Fibroblast of lung (primary cell): ENCODE data around the gene CDH4. TPM values are rescaled to one million over a fixed set of nuclear protein-coding genes. Genes with fewer than 3 reads are reported as not detected.

Experiments
- DNase-seq, 2 donors: peaks; one replicate each; pipeline versions ENCODE4 v3.0.0 to v3.0.0-alpha.2; 2010; ENCODE audit warnings: low read depth in 2 of 2
- H2AFZ ChIP-seq: 2 replicates; pipeline ENCODE4 v1.5.1; 2012; ENCODE audit warnings: low read length, control low read depth, inconsistent platforms
- H3K27ac ChIP-seq: 2 replicates; pipeline ENCODE4 v1.5.1; 2011; ENCODE audit warnings: low read length, control low read depth; ENCODE audit not compliant: insufficient read depth
- H3K27me3 ChIP-seq: 2 replicates; pipeline ENCODE4 v1.5.1; 2011; ENCODE audit warnings: mild to moderate bottlenecking, low read length; ENCODE audit not compliant: control insufficient read depth, insufficient read depth
- H3K36me3 ChIP-seq: 2 replicates; pipeline ENCODE4 v1.5.1; 2011; ENCODE audit warnings: low read length; ENCODE audit not compliant: control insufficient read depth, insufficient read depth
- H3K4me1 ChIP-seq: 2 replicates; pipeline ENCODE4 v1.5.1; 2011; ENCODE audit warnings: low read length; ENCODE audit not compliant: control insufficient read depth, insufficient read depth; ENCODE audit errors: extremely low read depth
- H3K4me2 ChIP-seq: 2 replicates; pipeline ENCODE4 v1.5.1; 2011; ENCODE audit warnings: low read length, control low read depth; ENCODE audit not compliant: insufficient read depth; ENCODE audit errors: extremely low read depth
- H3K4me3 ChIP-seq, 4 experiments: fragments of 200-600 bp in 1 of 4; sonication (generic) in 1 of 4; replicated peaks in 1 of 4; 2 replicates each; pipeline ENCODE4 v1.5.1; 2011 to 2016; ENCODE audit warnings: low read length in 4 of 4, low read depth in 3 of 4, mild to moderate bottlenecking in 3 of 4, control low read depth in 2 of 4, inconsistent platforms in 1 of 4, mixed read lengths in 1 of 4; ENCODE audit not compliant: insufficient read depth in 1 of 4; ENCODE audit errors: control extremely low read depth in 1 of 4
- H3K79me2 ChIP-seq: 2 replicates; pipeline ENCODE4 v1.5.1; 2012; ENCODE audit warnings: mild to moderate bottlenecking, low read length, inconsistent platforms; ENCODE audit not compliant: control insufficient read depth, insufficient read depth
- H3K9ac ChIP-seq: 2 replicates; pipeline ENCODE4 v1.5.1; 2011; ENCODE audit warnings: mild to moderate bottlenecking, low read length, control low read depth; ENCODE audit not compliant: insufficient read depth
- H3K9me3 ChIP-seq: 2 replicates; pipeline ENCODE4 v1.5.1; 2012; ENCODE audit warnings: low read depth, low read length; ENCODE audit not compliant: control insufficient read depth, insufficient read depth
- H4K20me1 ChIP-seq: 2 replicates; pipeline ENCODE4 v1.5.1; 2011; ENCODE audit warnings: low read length; ENCODE audit not compliant: control insufficient read depth, insufficient read depth; ENCODE audit errors: extremely low read depth
- EZH2 ChIP-seq: IDR thresholded peaks from 2 replicates; pipeline ENCODE4 v1.5.1; 2012; ENCODE audit warnings: low read length, control low read depth, mild to moderate bottlenecking; ENCODE audit errors: missing control alignments
- polyA plus RNA-seq, 2 donors: library from polyadenylated mRNA; depleted of rRNA in 1 of 2; stranded (reverse) in 1 of 2; unstranded in 1 of 2; fragments of >200 nt; gene quantifications; 2 replicates each; pipeline ENCODE4 v1.2.1, GENCODE V29; 2011 to 2012; ENCODE audit warnings: missing spikeins in 1 of 2
- total RNA-seq: library from RNA; depleted of rRNA; stranded (reverse); fragments of >200 nt; gene quantifications from 2 replicates; pipeline ENCODE4 v1.2.1, GENCODE V29; 2014
- TF ChIP-seq, protein P1 (sequence below), 2 donors: IDR thresholded peaks in 1 of 2; conservative IDR thresholded peaks in 1 of 2; 1 replicate in 1 of 2; 2 replicates in 1 of 2; pipeline ENCODE4 v1.5.1; 2011 to 2012; ENCODE audit warnings: low read length in 2 of 2, control low read depth in 1 of 2, inconsistent platforms in 1 of 2, low read depth in 1 of 2, mild to moderate bottlenecking in 1 of 2

CDH4 gene
- total and polyA plus RNA-seq, 2 donors (not counting 1 experiment from before 2014, with no cell fraction given) = 4.8 to 6.8 TPM

DNA sequence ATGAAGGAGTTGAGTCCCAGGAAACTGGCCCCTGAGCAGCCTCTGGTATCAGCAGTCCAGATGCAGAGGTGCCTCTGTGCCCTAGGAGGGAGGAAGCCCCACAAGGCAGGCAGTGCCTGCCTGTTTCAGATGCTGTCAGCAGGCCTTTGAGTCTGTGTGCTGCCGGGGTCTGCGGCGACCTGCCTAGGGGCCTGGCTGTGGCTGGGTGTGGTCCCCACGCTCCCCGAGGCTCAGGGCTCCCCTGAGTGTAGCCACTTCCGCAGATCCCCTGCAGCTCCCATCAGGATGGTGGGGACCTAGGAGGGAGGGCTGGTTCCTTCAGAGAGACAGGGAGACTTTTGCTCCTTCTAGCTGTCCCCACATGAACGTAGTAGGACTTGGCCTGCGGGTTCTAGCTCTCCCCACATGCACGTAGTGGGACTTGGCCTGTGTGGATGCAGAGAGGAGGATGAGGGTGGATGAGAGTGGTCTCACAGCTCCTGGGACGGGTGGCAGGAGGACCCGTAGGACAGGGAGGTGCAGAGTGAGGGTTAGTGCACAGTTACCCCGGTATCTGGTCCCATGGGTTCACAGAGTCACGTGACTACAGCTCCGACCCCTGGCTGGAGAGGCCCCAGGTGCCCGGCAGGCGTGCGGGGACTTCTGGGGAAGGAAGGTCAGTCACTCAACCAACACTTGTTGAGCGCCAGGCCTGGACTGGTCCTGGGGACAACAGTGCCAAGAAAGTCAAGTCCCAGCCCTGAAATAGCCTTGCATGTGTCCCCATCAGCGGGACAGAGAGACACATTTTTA is 41.0 kb downstream of the CDH4 start:
- H3K4me3 ChIP-seq = no peak overlapping the region
- no peak overlapping the region for H3K9ac ChIP-seq
- H3K27me3 ChIP-seq = no peaks in the 10 kb centered on the region
- no peaks in the 10 kb centered on the region for H4K20me1 ChIP-seq
- TF ChIP-seq, protein P1, sequence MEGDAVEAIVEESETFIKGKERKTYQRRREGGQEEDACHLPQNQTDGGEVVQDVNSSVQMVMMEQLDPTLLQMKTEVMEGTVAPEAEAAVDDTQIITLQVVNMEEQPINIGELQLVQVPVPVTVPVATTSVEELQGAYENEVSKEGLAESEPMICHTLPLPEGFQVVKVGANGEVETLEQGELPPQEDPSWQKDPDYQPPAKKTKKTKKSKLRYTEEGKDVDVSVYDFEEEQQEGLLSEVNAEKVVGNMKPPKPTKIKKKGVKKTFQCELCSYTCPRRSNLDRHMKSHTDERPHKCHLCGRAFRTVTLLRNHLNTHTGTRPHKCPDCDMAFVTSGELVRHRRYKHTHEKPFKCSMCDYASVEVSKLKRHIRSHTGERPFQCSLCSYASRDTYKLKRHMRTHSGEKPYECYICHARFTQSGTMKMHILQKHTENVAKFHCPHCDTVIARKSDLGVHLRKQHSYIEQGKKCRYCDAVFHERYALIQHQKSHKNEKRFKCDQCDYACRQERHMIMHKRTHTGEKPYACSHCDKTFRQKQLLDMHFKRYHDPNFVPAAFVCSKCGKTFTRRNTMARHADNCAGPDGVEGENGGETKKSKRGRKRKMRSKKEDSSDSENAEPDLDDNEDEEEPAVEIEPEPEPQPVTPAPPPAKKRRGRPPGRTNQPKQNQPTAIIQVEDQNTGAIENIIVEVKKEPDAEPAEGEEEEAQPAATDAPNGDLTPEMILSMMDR (conservative IDR thresholded peaks at IDR 0.05 in 1 of 2, IDR thresholded peaks at IDR 0.05 in 1 of 2; ENCODE audit: low read depth in 1 of 2, low read length in 2 of 2) = no peak
- no peak for TF ChIP-seq EZH2
- H3K79me2 ChIP-seq = no peaks in the 10 kb centered on the region
- H3K4me2 ChIP-seq = no peak overlapping the region
- no peaks in the 10 kb centered on the region for H3K36me3 ChIP-seq
- no peak for DNase-seq
- H3K9me3 ChIP-seq = no peaks in the 10 kb centered on the region
- no peak overlapping the region for H3K27ac ChIP-seq
- H2AFZ ChIP-seq = no peak overlapping the region
- peaks cover 3% of the 10 kb centered on the region for H3K4me1 ChIP-seq

DNA sequence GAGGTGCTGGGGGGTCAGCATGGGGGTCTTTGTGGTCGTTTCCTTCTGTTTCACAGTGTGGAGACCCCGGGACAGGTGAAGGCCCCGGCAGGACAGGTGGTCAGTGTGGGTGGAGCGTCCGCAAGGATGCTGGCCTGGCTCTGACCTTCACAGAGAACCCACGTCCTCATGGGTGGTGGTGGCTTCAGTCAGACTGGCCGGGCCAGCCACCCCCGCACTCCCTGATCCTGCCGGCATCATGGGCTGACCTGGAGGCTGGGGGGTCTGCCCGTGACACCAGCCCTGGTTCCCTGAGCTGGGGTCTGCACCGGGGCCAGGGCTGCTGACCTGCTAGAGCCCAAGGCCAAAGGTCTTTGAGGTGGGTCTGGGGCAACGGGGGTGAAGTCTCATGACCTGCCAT is 41.9 kb downstream of the CDH4 start:
- DNase-seq = no peak
- Histone ChIP-seq H3K27ac (no peak overlapping the region), H2AFZ (no peak overlapping the region), H3K4me1 (peaks cover 3% of the 10 kb centered on the region), H3K27me3 (no peaks in the 10 kb centered on the region), H3K9me3 (no peaks in the 10 kb centered on the region), H3K9ac (no peak overlapping the region), H3K4me2 (no peak overlapping the region), H3K79me2 (no peaks in the 10 kb centered on the region), H3K4me3 (no peak overlapping the region), H3K36me3 (no peaks in the 10 kb centered on the region), H4K20me1 (no peaks in the 10 kb centered on the region)
- no peak for TF ChIP-seq EZH2
- TF ChIP-seq, protein P1 (conservative IDR thresholded peaks at IDR 0.05 in 1 of 2, IDR thresholded peaks at IDR 0.05 in 1 of 2; ENCODE audit: low read depth in 1 of 2, low read length in 2 of 2) = no peak

DNA sequence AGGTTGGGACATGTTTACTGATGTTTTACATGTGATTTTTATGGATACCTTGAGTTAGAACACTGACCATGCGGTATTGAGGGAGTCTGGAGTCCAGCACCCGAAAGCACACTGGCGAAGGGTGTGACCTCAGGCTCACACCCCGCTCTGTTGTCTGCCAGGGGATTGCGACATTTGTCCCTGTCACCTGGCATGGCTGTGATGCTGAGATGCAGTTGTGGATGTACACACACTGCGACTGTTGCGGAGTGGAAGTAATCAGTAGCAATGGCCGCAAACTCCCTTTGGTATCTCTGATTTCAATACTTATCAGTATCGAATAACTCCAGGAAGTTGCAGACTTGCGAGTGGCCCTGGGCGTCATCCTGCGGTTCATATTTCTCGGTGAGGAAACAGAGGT is 43.2 kb downstream of the CDH4 start:
- Histone ChIP-seq H4K20me1 (no peaks in the 10 kb centered on the region), H3K4me1 (peaks cover 3% of the 10 kb centered on the region), H2AFZ (no peak overlapping the region), H3K4me2 (no peak overlapping the region), H3K27ac (no peak overlapping the region), H3K9ac (no peak overlapping the region), H3K27me3 (no peaks in the 10 kb centered on the region), H3K36me3 (no peaks in the 10 kb centered on the region), H3K79me2 (no peaks in the 10 kb centered on the region), H3K4me3 (no peak overlapping the region), H3K9me3 (no peaks in the 10 kb centered on the region)
- DNase-seq = peak; percentile 28 to 32
- no peak for TF ChIP-seq EZH2
- TF ChIP-seq, protein P1 (conservative IDR thresholded peaks at IDR 0.05 in 1 of 2, IDR thresholded peaks at IDR 0.05 in 1 of 2; ENCODE audit: low read depth in 1 of 2, low read length in 2 of 2) = no peak
